Measurements from ENCODE around the gene PFKFB4. TPM values are rescaled to one million over a fixed set of nuclear protein-coding genes. Genes with fewer than 3 reads are reported as not detected.

Gene PFKFB4
- total and polyA plus RNA-seq, 10 of the 15 experiments (the other 5 are each of a cell fraction or from before 2014, with no cell fraction given) = 0.37 to 89.1 (median 5.2) TPM

- CTCF ChIA-PET = no interaction called here
- POLR2A ChIA-PET = no interaction called here
- SMC1A ChIA-PET (ENCODE audit: uncharacterized antibody, unreplicated experiment) = no interaction called here
Observed at GRCh38 chr3:48518069-48518468, 38.5 kb downstream of the PFKFB4 start.

More at GRCh38 chr3:48518069-48518468, 38.5 kb downstream of the PFKFB4 start:
- H3K4me2 ChIP-seq (ENCODE audit: control insufficient read depth, insufficient read depth) = no peak overlapping the region
- peaks cover 0 to 11% of the 10 kb centered on the region in 2 experiments; a peak in 3 of 4 replicates for H3K36me3 ChIP-seq (ENCODE audit: control insufficient read depth in 2 of 2, insufficient read depth in 2 of 2, low read length in 1 of 2)
- H4K20me1 ChIP-seq (ENCODE audit: control insufficient read depth, insufficient read depth) = no peaks in the 10 kb centered on the region; the same call in 1 of the 2 replicates
- RAD21 ChIA-PET (ENCODE audit: unreplicated experiment) = no interaction called here
- FAIRE-seq (no peak), DNase-seq (ENCODE audit: low read depth, low spot score) (no peak), ATAC-seq (no peak)
- no peak overlapping the region for H3K27ac ChIP-seq (ENCODE audit: control insufficient read depth, insufficient read depth)
- H3K9ac ChIP-seq (ENCODE audit: control insufficient read depth, insufficient read depth, low read length) = no peak overlapping the region
- TSS peak; percentile 42 for BruUV-seq (replicated peaks)
- TF ChIP-seq ETV6 (conservative IDR thresholded peaks at IDR 0.05 in 1 of 2, IDR thresholded peaks at IDR 0.05 in 1 of 2; ENCODE audit: borderline replicate concordance in 1 of 2, low read depth in 1 of 2) (no peak), ELK1 (IDR thresholded peaks at IDR 0.05; ENCODE audit: low read depth, low read length) (no peak), SUPT20H (IDR thresholded peaks at IDR 0.05; ENCODE audit: borderline replicate concordance, control insufficient read depth, low read depth, low read length) (no peak), NFYB (IDR thresholded peaks at IDR 0.05; ENCODE audit: insufficient read depth, low read depth, low read length) (no peak), CTCF (IDR thresholded peaks at IDR 0.05 in 2 of 3, conservative IDR thresholded peaks at IDR 0.05 in 1 of 3; ENCODE audit: control insufficient read depth in 2 of 3, extremely low read depth in 1 of 3, insufficient read depth in 1 of 3, low read depth in 3 of 3, low read length in 3 of 3) (no peak), TAF1 (IDR thresholded peaks at IDR 0.05; ENCODE audit: borderline replicate concordance, low read depth, low read length) (no peak), TARDBP (IDR thresholded peaks at IDR 0.05; ENCODE audit: borderline replicate concordance) (no peak)
- H3K79me2 ChIP-seq (ENCODE audit: control insufficient read depth, insufficient read depth, low read length) = no peaks in the 10 kb centered on the region
- no peak overlapping the region for H3K4me3 ChIP-seq
- in situ Hi-C loops (cut with MboI) = no loop called here
- no peaks in the 10 kb centered on the region for H3K9me3 ChIP-seq (replicated peaks; ENCODE audit: control insufficient read depth, insufficient read depth, low read length)
- intact Hi-C loops (cut with micrococcal nuclease; ENCODE audit: unreplicated experiment) = no loop called here
- 58% methylated on average over 6 of the region's 6 CpGs for WGBS (ENCODE audit: insufficient coverage, insufficient replicate concordance, low lambda C conversion rate, missing lambda C conversion rate)
- peaks cover 12% of the 10 kb centered on the region for H3K4me1 ChIP-seq (ENCODE audit: control insufficient read depth, insufficient read depth, low read length)
- H2AFZ ChIP-seq (ENCODE audit: control insufficient read depth, low read depth, low read length) = no peak overlapping the region
- no peaks in the 10 kb centered on the region for H3K27me3 ChIP-seq (replicated peaks in 1 of 2; ENCODE audit: control insufficient read depth in 2 of 2, insufficient read depth in 2 of 2, low read length in 1 of 2)
